Panc1 (cell line): ENCODE measurements around the gene CMTM8. TPM values are rescaled to one million over a fixed set of nuclear protein-coding genes. Genes with fewer than 3 reads are reported as not detected.

Experiments
- ATAC-seq: fragments of 200-7000 bp; cut with Tn5 transposase; 2 replicates; pipeline ENCODE4 v1.9.1; 2020; ENCODE audit warnings: mild to moderate bottlenecking, moderate library complexity
- BruUV-seq: library from RNA; stranded (reverse); fragments of 400-500 nt; replicated peaks from 2 replicates; lab custom pipeline; 2021; lab: Mats Ljungman, UMichigan
- CTCF ChIA-PET: fragments of 300-600 bp; sonication (Branson Sonifier 250); formaldehyde crosslinking; loops from one replicate; lab custom pipeline; 2022; ENCODE audit warnings: antibody characterized with exemption; lab: Charles Lee
- POLR2A ChIA-PET: fragments of 300-600 bp; sonication (Branson Sonifier 250); formaldehyde crosslinking; loops from one replicate; lab custom pipeline; 2022; ENCODE audit warnings: antibody characterized with exemption; lab: Charles Lee
- DNase-seq: peaks from one replicate; pipeline ENCODE4 v3.0.0-alpha.2; 2010; ENCODE audit warnings: low read depth, low spot score
- H3K27ac ChIP-seq: 2 replicates; pipeline ENCODE4 v1.5.1; 2011; ENCODE audit warnings: mild to moderate bottlenecking, low read length, inconsistent platforms
- H3K27me3 ChIP-seq: fragments of 200-500 bp; sonication (Bioruptor generic); 2 replicates; pipeline ENCODE4 v1.6.0; 2014; ENCODE audit warnings: low read length, inconsistent platforms; ENCODE audit not compliant: control insufficient read depth, insufficient read depth
- H3K36me3 ChIP-seq: fragments of 200-500 bp; sonication (Bioruptor generic); 2 replicates; pipeline ENCODE4 v1.5.1; 2014; ENCODE audit warnings: inconsistent platforms, mild to moderate bottlenecking, low read length, moderate library complexity; ENCODE audit not compliant: control insufficient read depth, insufficient read depth
- H3K4me1 ChIP-seq: 2 replicates; pipeline ENCODE4 v1.5.1; 2011; ENCODE audit warnings: inconsistent platforms, mild to moderate bottlenecking, low read length, moderate library complexity; ENCODE audit not compliant: control insufficient read depth, insufficient read depth
- H3K4me3 ChIP-seq, 2 experiments: 2 replicates each; pipeline ENCODE4 v1.5.1; 2011 to 2012; ENCODE audit warnings: low read depth in 2 of 2, low read length in 2 of 2, mild to moderate bottlenecking in 2 of 2, inconsistent platforms in 1 of 2, moderate library complexity in 1 of 2
- H3K9me3 ChIP-seq: fragments of 200-500 bp; sonication (Bioruptor generic); 2 replicates; pipeline ENCODE4 v1.5.1; 2014; ENCODE audit warnings: low read depth, mild to moderate bottlenecking, inconsistent platforms, low read length, moderate library complexity; ENCODE audit not compliant: control insufficient read depth, insufficient read depth
- CTCF ChIP-seq: fragments of 450-650 bp; IDR thresholded peaks from 2 replicates; pipeline ENCODE4 v1.5.1; 2017; ENCODE audit warnings: mild to moderate bottlenecking
- POLR2AphosphoS5 ChIP-seq: IDR thresholded peaks from 2 replicates; pipeline ENCODE4 v1.6.1; 2012; ENCODE audit warnings: mild to moderate bottlenecking, low read depth, low read length, moderate library complexity
- SIN3A ChIP-seq: IDR thresholded peaks from 2 replicates; pipeline ENCODE4 v1.6.1; 2012; ENCODE audit warnings: low read depth, mild to moderate bottlenecking, low read length, moderate library complexity, borderline replicate concordance; ENCODE audit not compliant: insufficient read depth
- TCF7L2 ChIP-seq: IDR thresholded peaks from 2 replicates; pipeline ENCODE4 v1.6.1; 2011; ENCODE audit warnings: mild to moderate bottlenecking, low read depth, low read length, inconsistent platforms
- in situ Hi-C: cut with HindIII; loops from 2 replicates; pipeline ENCODE4 v1.10.0; 2016; ENCODE audit warnings: low sequenced_read_pairs, low pct_unique_long_range_greater_than_20kb
- intact Hi-C: fragments of 100-400 bp; cut with micrococcal nuclease; formaldehyde crosslinking; loops from one replicate; pipeline ENCODE4 v1.10.0; 2022; ENCODE audit not compliant: unreplicated experiment
- total RNA-seq: library from RNA; stranded (reverse); gene quantifications from one replicate; pipeline ENCODE4 v1.2.1, GENCODE V29; 2021; ENCODE audit not compliant: unreplicated experiment
- TF ChIP-seq, protein P1 (sequence below), 2 experiments: IDR thresholded peaks; 2 replicates each; pipeline ENCODE4 v1.6.1; 2011 to 2012; ENCODE audit warnings: low read depth in 2 of 2, control low read depth in 1 of 2, low read length in 1 of 2, mild to moderate bottlenecking in 1 of 2, moderate library complexity in 1 of 2; ENCODE audit not compliant: insufficient read depth in 1 of 2

Gene CMTM8
- total RNA-seq, 1 experiment from 2014 or later, result 9.8 TPM

DNA sequence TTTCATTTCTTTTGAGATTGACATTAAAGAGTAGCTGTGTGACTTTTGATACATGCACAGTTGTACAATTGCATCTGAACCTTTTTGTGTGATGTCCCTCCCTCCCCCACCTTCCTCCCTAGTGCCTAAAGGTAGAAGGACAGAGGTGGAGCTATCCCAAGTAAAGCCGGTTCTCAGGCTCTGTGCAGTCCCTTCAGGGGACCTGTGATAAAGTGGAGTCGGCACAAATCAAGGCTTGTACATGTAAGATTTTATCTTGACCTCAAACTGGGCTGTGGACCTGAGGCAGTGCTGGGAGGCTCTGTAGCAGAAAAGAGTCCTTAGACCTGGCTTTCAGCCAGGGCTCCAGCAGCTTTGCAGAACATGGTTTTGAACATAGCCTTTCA, 97.6 kb downstream of the CMTM8 start:
- ChIA-PET CTCF (no interaction called here), POLR2A (no interaction called here)
- TF ChIP-seq POLR2AphosphoS5 (no peak), TCF7L2 (no peak), SIN3A (no peak)
- intact Hi-C loops (no loop called here), in situ Hi-C loops (no loop called here)
- Histone ChIP-seq H3K4me3 (no peak overlapping the region), H3K36me3 (no peaks in the 10 kb centered on the region), H3K9me3 (no peaks in the 10 kb centered on the region), H3K4me1 (no peaks in the 10 kb centered on the region), H3K27ac (no peak overlapping the region), H3K27me3 (no peaks in the 10 kb centered on the region)
- no peak for DNase-seq
- BruUV-seq, result no TSS peak
- no peak for ATAC-seq

- H3K9me3 ChIP-seq, result no peaks in the 10 kb centered on the region
- no peak overlapping the region for H3K4me3 ChIP-seq
- no peaks in the 10 kb centered on the region for H3K36me3 ChIP-seq
- no peak for ATAC-seq
- no peak overlapping the region for H3K27ac ChIP-seq
- H3K27me3 ChIP-seq, result no peaks in the 10 kb centered on the region
- BruUV-seq, result no TSS peak
- in situ Hi-C loops, result no loop called here
- TF ChIP-seq POLR2AphosphoS5, result no peak
- TF ChIP-seq, protein P1, sequence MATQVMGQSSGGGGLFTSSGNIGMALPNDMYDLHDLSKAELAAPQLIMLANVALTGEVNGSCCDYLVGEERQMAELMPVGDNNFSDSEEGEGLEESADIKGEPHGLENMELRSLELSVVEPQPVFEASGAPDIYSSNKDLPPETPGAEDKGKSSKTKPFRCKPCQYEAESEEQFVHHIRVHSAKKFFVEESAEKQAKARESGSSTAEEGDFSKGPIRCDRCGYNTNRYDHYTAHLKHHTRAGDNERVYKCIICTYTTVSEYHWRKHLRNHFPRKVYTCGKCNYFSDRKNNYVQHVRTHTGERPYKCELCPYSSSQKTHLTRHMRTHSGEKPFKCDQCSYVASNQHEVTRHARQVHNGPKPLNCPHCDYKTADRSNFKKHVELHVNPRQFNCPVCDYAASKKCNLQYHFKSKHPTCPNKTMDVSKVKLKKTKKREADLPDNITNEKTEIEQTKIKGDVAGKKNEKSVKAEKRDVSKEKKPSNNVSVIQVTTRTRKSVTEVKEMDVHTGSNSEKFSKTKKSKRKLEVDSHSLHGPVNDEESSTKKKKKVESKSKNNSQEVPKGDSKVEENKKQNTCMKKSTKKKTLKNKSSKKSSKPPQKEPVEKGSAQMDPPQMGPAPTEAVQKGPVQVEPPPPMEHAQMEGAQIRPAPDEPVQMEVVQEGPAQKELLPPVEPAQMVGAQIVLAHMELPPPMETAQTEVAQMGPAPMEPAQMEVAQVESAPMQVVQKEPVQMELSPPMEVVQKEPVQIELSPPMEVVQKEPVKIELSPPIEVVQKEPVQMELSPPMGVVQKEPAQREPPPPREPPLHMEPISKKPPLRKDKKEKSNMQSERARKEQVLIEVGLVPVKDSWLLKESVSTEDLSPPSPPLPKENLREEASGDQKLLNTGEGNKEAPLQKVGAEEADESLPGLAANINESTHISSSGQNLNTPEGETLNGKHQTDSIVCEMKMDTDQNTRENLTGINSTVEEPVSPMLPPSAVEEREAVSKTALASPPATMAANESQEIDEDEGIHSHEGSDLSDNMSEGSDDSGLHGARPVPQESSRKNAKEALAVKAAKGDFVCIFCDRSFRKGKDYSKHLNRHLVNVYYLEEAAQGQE (IDR thresholded peaks at IDR 0.05; ENCODE audit: insufficient read depth in 1 of 2, low read depth in 2 of 2, low read length in 1 of 2), result no peak
- no peak for TF ChIP-seq SIN3A
- TF ChIP-seq CTCF, result no peak
- TF ChIP-seq TCF7L2, result no peak
- DNase-seq, result no peak
- H3K4me1 ChIP-seq, result no peaks in the 10 kb centered on the region
- CTCF ChIA-PET, result no interaction called here
- intact Hi-C loops, result no loop called here
- POLR2A ChIA-PET, result no interaction called here
Measured at GRCh38 chr3:32337505-32337904, 99.0 kb downstream of the CMTM8 start.

DNA sequence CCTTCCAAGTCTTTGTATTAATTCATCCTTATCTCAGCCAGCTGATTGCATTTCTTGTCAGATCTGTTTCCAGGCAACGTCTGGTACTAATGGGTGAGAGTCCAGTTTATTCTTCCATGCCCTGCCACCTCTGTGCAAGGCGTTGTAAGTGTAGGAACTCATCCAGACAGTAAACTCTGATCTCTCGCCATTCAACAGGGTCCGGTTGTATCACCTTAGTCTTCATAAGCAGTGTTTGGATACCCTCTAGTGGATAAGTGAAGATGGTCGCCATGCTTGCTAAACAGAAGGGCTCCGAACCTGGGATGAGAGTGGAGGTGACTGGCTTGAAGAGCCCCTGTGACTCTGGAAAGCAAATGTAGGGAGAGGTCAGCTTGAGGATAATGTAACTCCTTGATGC, 101.6 kb downstream of the CMTM8 start:
- Histone ChIP-seq H3K9me3 (no peaks in the 10 kb centered on the region), H3K27ac (no peak overlapping the region), H3K4me3 (no peak overlapping the region), H3K36me3 (no peaks in the 10 kb centered on the region), H3K4me1 (no peaks in the 10 kb centered on the region), H3K27me3 (no peaks in the 10 kb centered on the region)
- ATAC-seq, result peak; percentile 88
- peak; percentile 17 for DNase-seq
- peak; percentile 60 for TF ChIP-seq CTCF
- TF ChIP-seq, protein P1 (IDR thresholded peaks at IDR 0.05; ENCODE audit: insufficient read depth in 1 of 2, low read depth in 2 of 2, low read length in 1 of 2), result no peak
- POLR2A ChIA-PET, result no interaction called here
- no TSS peak for BruUV-seq
- intact Hi-C loops, result loop anchor here (5.0 kb wide), 2 partner anchors 43 to 163 kb away; no protein-coding TSS in a partner anchor
- in situ Hi-C loops, result no loop called here
- CTCF ChIA-PET, result no interaction called here
